Stimulated activated CD4-positive, alpha-beta T cell treated with anti-CD3 and anti-CD28 coated beads, Interleukin-15, amount 100 ng/mL, for 48 hours (primary cell): Measurements from ENCODE around the gene INTS11.

Experiments used
- DNase-seq, 2 donors: peaks; one replicate each; pipeline ENCODE4 v3.0.0-alpha.2; 2020; ENCODE audit warnings: low read depth in 2 of 2

The INTS11 gene

DNA sequence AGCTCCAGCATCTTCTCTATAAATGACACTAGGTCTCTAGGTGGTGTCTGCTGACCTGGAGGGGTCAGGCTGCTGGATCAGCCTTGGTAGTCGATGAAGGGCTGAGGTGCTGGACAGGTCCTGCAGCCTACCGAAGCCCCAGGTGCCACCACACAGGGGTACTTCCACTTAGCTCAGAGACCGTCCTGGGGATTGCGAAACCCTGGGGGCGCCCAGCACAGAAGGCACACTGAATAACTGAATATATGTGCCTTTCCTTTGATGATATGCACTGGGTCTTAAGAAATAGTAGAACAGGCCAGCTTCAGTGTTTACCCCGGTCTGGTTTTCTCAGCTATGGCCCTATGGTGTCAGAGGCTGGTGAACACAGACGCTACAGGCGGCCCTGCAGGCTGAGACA is 61.7 kb downstream of the INTS11 start:
- no peak for DNase-seq

DNA sequence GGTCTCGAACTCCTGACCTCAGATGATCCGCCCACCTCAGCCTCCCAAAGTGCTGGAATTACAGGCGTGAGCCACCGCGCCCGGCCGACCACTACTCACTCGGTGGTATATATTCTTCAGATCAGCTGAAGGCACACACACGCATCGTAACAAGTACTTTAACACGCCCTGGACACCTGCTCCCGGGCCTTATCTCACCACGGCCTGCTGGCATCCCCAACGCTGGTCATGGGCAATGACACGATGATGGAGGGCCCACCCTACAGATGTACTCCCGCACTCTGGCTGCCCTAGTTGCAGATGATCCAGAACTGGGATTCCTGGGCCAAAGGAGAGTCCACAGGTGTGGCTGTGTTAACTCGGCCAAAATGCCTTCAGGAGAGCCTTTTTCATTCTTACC is 62.4 kb downstream of the INTS11 start:
- DNase-seq = no peak
